Measurements from ENCODE around the gene NFXL1.

DNA sequence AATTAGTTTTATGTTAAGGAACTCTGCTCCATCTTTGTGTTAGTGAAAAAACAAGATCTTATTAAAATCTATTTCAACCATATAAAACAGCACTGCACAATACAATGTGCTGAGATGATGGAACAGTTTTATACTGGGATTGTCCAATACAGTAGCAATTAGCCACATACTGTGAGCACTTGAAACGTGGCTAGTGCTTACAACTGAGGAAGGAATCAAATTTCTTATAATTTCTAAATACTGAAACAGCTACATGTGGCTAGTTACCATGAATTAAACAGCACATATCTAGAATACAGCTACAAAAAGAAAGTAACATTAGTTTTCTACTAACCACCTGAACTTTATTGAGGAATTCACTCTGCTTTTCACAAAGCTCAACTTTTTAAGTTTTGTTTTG, 14.7 kb downstream of the NFXL1 start:
- TF ChIP-seq, protein P1, sequence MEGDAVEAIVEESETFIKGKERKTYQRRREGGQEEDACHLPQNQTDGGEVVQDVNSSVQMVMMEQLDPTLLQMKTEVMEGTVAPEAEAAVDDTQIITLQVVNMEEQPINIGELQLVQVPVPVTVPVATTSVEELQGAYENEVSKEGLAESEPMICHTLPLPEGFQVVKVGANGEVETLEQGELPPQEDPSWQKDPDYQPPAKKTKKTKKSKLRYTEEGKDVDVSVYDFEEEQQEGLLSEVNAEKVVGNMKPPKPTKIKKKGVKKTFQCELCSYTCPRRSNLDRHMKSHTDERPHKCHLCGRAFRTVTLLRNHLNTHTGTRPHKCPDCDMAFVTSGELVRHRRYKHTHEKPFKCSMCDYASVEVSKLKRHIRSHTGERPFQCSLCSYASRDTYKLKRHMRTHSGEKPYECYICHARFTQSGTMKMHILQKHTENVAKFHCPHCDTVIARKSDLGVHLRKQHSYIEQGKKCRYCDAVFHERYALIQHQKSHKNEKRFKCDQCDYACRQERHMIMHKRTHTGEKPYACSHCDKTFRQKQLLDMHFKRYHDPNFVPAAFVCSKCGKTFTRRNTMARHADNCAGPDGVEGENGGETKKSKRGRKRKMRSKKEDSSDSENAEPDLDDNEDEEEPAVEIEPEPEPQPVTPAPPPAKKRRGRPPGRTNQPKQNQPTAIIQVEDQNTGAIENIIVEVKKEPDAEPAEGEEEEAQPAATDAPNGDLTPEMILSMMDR (IDR thresholded peaks at IDR 0.05; ENCODE audit: insufficient read depth, low read depth, low read length): no peak
- TF ChIP-seq EZH2 (IDR thresholded peaks at IDR 0.05; ENCODE audit: insufficient read depth, low read length): no peak
